HG03520 (cell line): ENCODE data around the gene SSH2.
"Not testable (repeated sequence)": the region's sequence is repeated elsewhere in the genome, so short reads cannot be mapped to it uniquely, and the experiment has no call there.

ENCODE experiments used
- ATAC-seq: cut with Tn5 transposase; IDR thresholded peaks from one replicate; pipeline ENCODE4 v1.9.1; 2021; ENCODE audit warnings: mild to moderate bottlenecking, moderate library complexity; ENCODE audit not compliant: unreplicated experiment

Gene SSH2, protein sequence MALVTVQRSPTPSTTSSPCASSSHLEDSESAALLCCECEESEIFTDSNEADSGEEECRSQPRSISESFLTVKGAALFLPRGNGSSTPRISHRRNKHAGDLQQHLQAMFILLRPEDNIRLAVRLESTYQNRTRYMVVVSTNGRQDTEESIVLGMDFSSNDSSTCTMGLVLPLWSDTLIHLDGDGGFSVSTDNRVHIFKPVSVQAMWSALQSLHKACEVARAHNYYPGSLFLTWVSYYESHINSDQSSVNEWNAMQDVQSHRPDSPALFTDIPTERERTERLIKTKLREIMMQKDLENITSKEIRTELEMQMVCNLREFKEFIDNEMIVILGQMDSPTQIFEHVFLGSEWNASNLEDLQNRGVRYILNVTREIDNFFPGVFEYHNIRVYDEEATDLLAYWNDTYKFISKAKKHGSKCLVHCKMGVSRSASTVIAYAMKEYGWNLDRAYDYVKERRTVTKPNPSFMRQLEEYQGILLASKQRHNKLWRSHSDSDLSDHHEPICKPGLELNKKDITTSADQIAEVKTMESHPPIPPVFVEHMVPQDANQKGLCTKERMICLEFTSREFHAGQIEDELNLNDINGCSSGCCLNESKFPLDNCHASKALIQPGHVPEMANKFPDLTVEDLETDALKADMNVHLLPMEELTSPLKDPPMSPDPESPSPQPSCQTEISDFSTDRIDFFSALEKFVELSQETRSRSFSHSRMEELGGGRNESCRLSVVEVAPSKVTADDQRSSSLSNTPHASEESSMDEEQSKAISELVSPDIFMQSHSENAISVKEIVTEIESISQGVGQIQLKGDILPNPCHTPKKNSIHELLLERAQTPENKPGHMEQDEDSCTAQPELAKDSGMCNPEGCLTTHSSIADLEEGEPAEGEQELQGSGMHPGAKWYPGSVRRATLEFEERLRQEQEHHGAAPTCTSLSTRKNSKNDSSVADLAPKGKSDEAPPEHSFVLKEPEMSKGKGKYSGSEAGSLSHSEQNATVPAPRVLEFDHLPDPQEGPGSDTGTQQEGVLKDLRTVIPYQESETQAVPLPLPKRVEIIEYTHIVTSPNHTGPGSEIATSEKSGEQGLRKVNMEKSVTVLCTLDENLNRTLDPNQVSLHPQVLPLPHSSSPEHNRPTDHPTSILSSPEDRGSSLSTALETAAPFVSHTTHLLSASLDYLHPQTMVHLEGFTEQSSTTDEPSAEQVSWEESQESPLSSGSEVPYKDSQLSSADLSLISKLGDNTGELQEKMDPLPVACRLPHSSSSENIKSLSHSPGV (N-terminal part only)

GRCh38 chr17:29929533-29930408 lies at the start of gene SSH2:
SSH2 (minus strand) TSS chr17:29930228; CDS start chr17:29930000, 228 bp downstream.
- ATAC-seq: peak; percentile 55

GRCh38 chr17:29977836-29978235 lies 47.8 kb upstream of the SSH2 start:
- ATAC-seq: no peak

DNA sequence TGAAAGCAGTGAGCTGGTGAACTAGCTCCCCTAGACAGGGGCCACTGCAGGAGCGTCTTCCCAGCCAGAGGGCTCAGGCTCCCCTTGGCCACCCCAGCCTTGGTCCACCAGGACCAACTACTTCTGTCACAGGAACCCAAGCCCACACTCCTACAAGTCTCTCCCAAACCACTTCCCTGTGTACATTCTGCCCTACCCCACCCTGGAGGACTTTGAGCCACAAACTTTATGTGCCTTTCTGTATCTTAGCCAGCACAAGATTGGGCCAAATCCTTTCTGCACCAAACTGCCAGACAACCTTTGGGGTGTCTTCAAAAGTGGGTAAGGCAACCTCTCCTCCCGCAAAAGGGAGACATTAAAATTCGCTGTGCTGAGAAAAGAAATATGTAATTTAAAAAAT lies 43.0 kb upstream of the SSH2 start:
- ATAC-seq: no peak

DNA sequence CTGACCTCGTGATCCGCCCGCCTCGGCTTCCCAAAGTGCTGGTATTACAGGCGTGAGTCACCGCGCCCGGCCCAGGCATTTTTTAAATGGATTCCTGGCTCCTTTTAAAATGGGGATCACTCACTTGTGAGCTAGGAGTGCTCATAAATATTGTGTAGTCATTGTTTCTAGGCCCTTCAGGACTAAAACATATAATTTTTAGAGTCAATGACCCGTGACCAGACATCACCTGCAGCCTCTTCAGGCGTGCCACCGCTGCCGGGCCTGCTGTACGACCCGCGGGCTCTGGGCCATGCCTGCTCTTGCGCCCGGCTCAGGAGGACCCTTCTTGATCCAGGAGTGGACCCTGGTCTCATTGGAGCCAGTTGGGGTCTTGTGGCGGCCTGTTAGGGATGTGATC lies 42.2 kb upstream of the SSH2 start:
- no peak for ATAC-seq

GRCh38 chr17:29968271-29968670 lies 38.2 kb upstream of the SSH2 start:
- no peak for ATAC-seq

GRCh38 chr17:29962656-29963055 lies 32.6 kb upstream of the SSH2 start:
- no peak for ATAC-seq

DNA sequence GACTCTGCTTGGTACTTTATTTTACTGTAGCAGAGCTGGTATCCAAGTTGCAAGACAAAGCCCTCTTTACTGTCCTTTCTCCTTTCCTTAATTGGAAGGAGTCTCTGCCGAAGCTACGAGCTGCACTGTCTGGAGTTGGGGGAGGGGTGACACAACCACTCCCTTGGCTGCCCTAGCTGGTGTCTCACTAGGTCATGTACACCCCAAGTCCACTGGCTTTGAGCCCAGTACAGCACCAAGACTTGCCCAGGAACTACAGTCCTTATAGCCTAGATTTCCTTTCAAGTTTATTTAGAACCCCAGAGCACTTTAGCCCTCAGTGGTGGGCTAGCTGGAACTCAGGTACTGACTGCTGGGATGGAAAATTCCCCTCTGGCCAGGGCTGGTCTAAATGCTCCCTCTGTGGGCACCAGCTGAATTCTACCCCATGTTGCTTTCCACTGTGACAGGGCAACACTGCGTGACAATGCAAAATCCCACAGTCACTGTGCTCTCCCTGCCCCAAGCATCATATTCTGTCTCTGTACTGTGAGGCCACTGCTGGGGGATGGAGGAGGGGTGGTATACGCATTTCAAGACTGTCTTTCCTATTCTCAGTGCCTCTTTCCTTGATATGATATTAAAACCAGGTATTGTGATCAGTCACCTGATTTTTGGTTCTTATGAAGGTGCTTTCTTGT lies 29.8 kb upstream of the SSH2 start:
- no peak for ATAC-seq

GRCh38 chr17:29958947-29959657 lies 29.1 kb upstream of the SSH2 start:
- ATAC-seq: no peak

GRCh38 chr17:29957488-29957887 lies 27.5 kb upstream of the SSH2 start:
- ATAC-seq: not testable (repeated sequence)

DNA sequence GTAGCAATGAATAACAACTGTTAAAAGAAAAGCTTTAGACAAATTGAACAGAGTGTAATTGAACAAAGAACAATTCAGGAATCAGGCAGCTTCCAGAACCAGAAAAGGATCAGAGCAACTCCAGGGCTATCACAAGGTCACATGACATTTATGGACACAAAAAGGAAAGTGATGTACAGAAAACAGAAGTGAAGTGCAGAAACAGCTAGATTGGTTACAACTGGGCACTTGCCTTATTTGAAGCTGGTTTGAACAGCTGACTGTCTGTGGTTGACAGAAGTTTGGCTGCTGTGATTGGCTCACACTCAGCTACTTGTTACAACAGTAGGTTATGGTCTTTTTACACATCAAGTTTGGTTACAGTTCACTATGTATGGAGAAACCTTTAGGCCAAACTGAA lies 26.2 kb upstream of the SSH2 start:
- ATAC-seq: no peak

DNA sequence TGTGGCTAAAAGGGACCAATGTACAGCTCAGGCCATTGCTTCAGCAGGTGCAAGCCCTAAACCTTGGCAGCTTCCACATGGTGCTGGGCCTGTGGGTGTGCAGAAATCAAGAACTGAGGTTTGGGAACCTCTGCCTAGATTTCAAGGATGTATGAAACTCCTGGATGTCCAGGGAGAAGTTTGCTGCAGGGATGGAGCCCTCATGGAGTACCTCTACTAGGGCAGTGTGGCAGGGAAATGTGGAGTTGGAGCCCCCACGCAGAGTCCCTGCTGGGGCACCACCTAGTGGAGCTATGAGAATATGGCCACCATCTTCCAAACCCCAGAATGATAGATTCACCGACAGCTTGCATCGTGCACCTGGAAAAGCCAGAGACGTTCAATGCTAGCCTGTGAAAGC lies 24.4 kb upstream of the SSH2 start:
- ATAC-seq: no peak

GRCh38 chr17:29949696-29950095 lies 19.7 kb upstream of the SSH2 start:
- no peak for ATAC-seq

GRCh38 chr17:29948448-29949215 lies 18.6 kb upstream of the SSH2 start:
- no peak for ATAC-seq

DNA sequence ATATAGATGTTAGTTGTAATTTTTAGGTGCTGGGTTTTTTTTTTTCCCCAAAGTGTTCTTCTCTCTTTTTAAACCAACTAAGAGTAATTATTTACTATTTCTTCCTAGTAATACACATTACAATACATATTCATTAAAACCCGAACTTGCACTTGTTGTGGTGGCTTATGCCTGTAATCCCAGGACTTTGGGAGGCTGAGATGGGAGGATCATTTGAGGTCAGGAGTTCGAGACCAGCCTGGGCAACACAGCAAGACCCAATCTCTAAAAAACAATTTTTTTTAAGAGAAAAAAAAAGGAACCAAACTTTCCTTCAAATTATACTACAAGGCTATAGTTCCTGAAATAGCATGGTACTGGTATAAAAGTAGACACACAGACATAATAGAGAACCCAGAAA lies 15.3 kb upstream of the SSH2 start:
- ATAC-seq: no peak

GRCh38 chr17:29941334-29941733 lies 11.3 kb upstream of the SSH2 start, which contains the start of gene EFCAB5:
EFCAB5 (plus strand) TSS chr17:29941634; CDS start chr17:29941797, 163 bp downstream.
- ATAC-seq: no peak

- no peak for ATAC-seq
These were observed 6.7 kb upstream of the SSH2 start for GRCh38 chr17:29936724-29937123.

DNA sequence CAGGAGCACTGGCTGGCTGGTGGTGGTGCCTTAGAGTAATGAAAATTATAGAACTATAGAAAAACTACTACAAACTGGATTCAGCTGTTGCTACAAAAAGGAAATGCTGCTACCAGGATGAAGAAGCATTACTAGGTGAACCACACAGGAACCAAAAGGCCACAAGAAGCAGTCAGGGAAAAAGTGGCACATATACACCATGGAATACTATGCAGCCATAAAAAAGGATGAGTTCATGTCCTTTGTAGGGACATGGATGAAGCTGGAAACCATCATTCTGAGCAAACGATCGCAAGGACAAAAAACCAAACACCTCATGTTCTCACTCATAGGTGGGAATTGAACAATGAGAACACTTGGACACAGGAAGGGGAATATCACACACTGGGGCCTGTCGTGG lies 5.9 kb upstream of the SSH2 start:
- ATAC-seq: not testable (repeated sequence)

GRCh38 chr17:29933379-29933778 lies 3.4 kb upstream of the SSH2 start:
- no peak for ATAC-seq
